ENCODE data around the gene CPA3.

- no peak for TF ChIP-seq EZH2 (IDR thresholded peaks at IDR 0.05; ENCODE audit: borderline replicate concordance, low read depth, low read length, poor library complexity, severe bottlenecking)
- TF ChIP-seq CTCF (conservative IDR thresholded peaks at IDR 0.05; ENCODE audit: low read depth, low read length): no peak
These were observed 7.8 kb upstream of the CPA3 start for GRCh38 chr3:148857316-148857715.
